CD4-positive, alpha-beta T cell (primary cell): Measurements from ENCODE around the gene PIP4K2A. TPM values are rescaled to one million over a fixed set of nuclear protein-coding genes. Genes with fewer than 3 reads are reported as not detected.

Experiments
- ATAC-seq: fragments of 200-7000 bp; cut with Tn5 transposase; one replicate; pipeline ENCODE4 v1.10.0; 2022; ENCODE audit warnings: mild to moderate bottlenecking; ENCODE audit not compliant: poor library complexity
- CTCF ChIA-PET: fragments of 350-600 bp; sonication (Branson Sonifier 250); formaldehyde crosslinking; loops from one replicate; lab custom pipeline; 2021; ENCODE audit warnings: antibody characterized with exemption, inconsistent platforms; lab: Charles Lee
- POLR2A ChIA-PET: fragments of 350-600 bp; sonication (Branson Sonifier 250); formaldehyde crosslinking; loops from one replicate; lab custom pipeline; 2021; ENCODE audit warnings: antibody characterized with exemption, inconsistent platforms; lab: Charles Lee
- DNase-seq, 14 experiments: peaks; one replicate each; pipeline ENCODE4 v3.0.0-alpha.2; 2013 to 2020; ENCODE audit warnings: mixed read lengths in 2 of 14
- H3K27ac ChIP-seq, 2 donors: one replicate each; pipeline versions ENCODE4 v1.5.1 to v1.7.0; 2013; ENCODE audit warnings: low read length in 2 of 2, low read depth in 1 of 2, mild to moderate bottlenecking in 1 of 2
- H3K27me3 ChIP-seq, 2 experiments: 1 replicate in 1 of 2; 2 replicates in 1 of 2; pipeline versions ENCODE4 v1.6.1 to v1.7.0; 2013; ENCODE audit warnings: low read length in 2 of 2, control low read depth in 1 of 2, mild to moderate bottlenecking in 1 of 2, moderate library complexity in 1 of 2; ENCODE audit not compliant: insufficient read depth in 2 of 2, control insufficient read depth in 1 of 2
- H3K36me3 ChIP-seq: one replicate; pipeline ENCODE4 v1.6.1; 2013; ENCODE audit warnings: low read length, control low read depth; ENCODE audit not compliant: insufficient read depth
- H3K4me1 ChIP-seq: one replicate; pipeline ENCODE4 v1.6.1; 2013; ENCODE audit warnings: low read length, control low read depth; ENCODE audit not compliant: insufficient read depth
- H3K4me3 ChIP-seq: one replicate; pipeline ENCODE4 v1.5.1; 2013; ENCODE audit warnings: mild to moderate bottlenecking, low read length, moderate library complexity
- H3K9me3 ChIP-seq, 2 experiments: 1 replicate in 1 of 2; 2 replicates in 1 of 2; pipeline versions ENCODE4 v1.6.1 to v1.7.0; 2013; ENCODE audit warnings: low read length in 2 of 2, mild to moderate bottlenecking in 2 of 2, control low read depth in 1 of 2, moderate library complexity in 1 of 2; ENCODE audit not compliant: control insufficient read depth in 1 of 2, insufficient read depth in 1 of 2
- H3K27ac Mint-ChIP-seq: one replicate; pipeline ENCODE4 v1.8.0; 2020; ENCODE audit warnings: mixed read lengths
- H3K27me3 Mint-ChIP-seq: one replicate; pipeline ENCODE4 v1.8.0; 2021; ENCODE audit warnings: mixed read lengths
- H3K36me3 Mint-ChIP-seq: one replicate; pipeline ENCODE4 v1.8.0; 2021; ENCODE audit warnings: low read depth, mixed read lengths
- H3K4me1 Mint-ChIP-seq: one replicate; pipeline ENCODE4 v1.8.0; 2021; ENCODE audit warnings: low read depth, mixed read lengths
- H3K4me3 Mint-ChIP-seq: one replicate; pipeline ENCODE4 v1.8.0; 2020; ENCODE audit warnings: mild to moderate bottlenecking, mixed read lengths
- H3K9me3 Mint-ChIP-seq: one replicate; pipeline ENCODE4 v1.8.0; 2020; ENCODE audit warnings: mixed read lengths
- intact Hi-C, 2 experiments: fragments of 100-400 bp; cut with DNase I in 1 of 2; cut with micrococcal nuclease in 1 of 2; formaldehyde crosslinking; loops; one replicate each; pipeline versions ENCODE4 v1.15.1 to v1.9.0; 2023 to 2025; cut with DNase I, micrococcal nuclease
- total RNA-seq, 174 experiments: library from RNA in 2 of 174; stranded (reverse) in 2 of 174; gene quantifications; one replicate each; pipeline ENCODE4 v1.2.3 and lab custom pipeline; 2021 to 2026
- TF ChIP-seq, protein P1 (sequence below): fragments of 200-600 bp; IDR thresholded peaks from one replicate; pipeline ENCODE4 v1.8.0; 2022; ENCODE audit warnings: antibody characterized with exemption, mild to moderate bottlenecking

The PIP4K2A gene
- total RNA-seq, 2 experiments from 2014 or later, result 75.4 to 87.2 TPM

DNA sequence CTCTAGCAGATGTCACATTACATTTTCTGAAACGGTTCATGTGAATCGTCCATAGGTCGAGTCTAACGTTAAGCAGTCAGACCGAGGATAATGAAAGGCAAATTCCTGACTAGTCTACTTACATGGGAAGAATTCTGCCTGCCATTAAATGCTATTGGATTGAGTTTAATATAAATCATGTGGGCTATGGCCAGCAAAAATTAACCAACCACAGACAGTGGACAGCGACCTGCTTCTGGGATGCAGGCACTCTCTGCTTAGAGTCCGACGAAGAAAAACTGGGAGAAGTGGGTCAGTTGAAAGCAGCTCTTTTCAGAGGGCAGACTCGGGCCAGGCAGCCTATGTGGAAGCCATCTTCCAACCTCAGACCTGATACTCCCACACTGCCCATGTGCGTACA lies 16.6 kb downstream of the PIP4K2A start:
- Histone ChIP-seq H3K27me3 (no peaks in the 10 kb centered on the region), H3K9me3 (no peaks in the 10 kb centered on the region), H3K4me3 (no peak overlapping the region), H3K4me1 (peaks cover 53% of the 10 kb centered on the region), H3K27ac (no peak overlapping the region), H3K36me3 (no peaks in the 10 kb centered on the region)
- TF ChIP-seq, protein P1, sequence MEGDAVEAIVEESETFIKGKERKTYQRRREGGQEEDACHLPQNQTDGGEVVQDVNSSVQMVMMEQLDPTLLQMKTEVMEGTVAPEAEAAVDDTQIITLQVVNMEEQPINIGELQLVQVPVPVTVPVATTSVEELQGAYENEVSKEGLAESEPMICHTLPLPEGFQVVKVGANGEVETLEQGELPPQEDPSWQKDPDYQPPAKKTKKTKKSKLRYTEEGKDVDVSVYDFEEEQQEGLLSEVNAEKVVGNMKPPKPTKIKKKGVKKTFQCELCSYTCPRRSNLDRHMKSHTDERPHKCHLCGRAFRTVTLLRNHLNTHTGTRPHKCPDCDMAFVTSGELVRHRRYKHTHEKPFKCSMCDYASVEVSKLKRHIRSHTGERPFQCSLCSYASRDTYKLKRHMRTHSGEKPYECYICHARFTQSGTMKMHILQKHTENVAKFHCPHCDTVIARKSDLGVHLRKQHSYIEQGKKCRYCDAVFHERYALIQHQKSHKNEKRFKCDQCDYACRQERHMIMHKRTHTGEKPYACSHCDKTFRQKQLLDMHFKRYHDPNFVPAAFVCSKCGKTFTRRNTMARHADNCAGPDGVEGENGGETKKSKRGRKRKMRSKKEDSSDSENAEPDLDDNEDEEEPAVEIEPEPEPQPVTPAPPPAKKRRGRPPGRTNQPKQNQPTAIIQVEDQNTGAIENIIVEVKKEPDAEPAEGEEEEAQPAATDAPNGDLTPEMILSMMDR, result no peak
- H3K9me3 Mint-ChIP-seq, result no peaks in the 10 kb centered on the region
- no peaks in the 10 kb centered on the region for H3K27me3 Mint-ChIP-seq
- POLR2A ChIA-PET, result interaction anchor here (1.0 to 1.6 kb wide), 2 partner anchors 24 to 79 kb away, joined by 3 to 5 read pairs; no protein-coding TSS in a partner anchor
- no peak for DNase-seq
- intact Hi-C loops, result loop anchor here (1.0 to 2.0 kb wide), 2 partner anchors 15 to 30 kb away; no protein-coding TSS in a partner anchor
- H3K27ac Mint-ChIP-seq, result peak overlapping the region; percentile 28
- no peak for ATAC-seq
- H3K36me3 Mint-ChIP-seq, result peaks cover 17% of the 10 kb centered on the region
- H3K4me3 Mint-ChIP-seq, result no peak overlapping the region
- H3K4me1 Mint-ChIP-seq, result peaks cover 90% of the 10 kb centered on the region
- CTCF ChIA-PET, result interaction anchor here (1.1 kb wide), 1 partner anchor 36 kb away, joined by 3 read pairs; no protein-coding TSS in a partner anchor

DNA sequence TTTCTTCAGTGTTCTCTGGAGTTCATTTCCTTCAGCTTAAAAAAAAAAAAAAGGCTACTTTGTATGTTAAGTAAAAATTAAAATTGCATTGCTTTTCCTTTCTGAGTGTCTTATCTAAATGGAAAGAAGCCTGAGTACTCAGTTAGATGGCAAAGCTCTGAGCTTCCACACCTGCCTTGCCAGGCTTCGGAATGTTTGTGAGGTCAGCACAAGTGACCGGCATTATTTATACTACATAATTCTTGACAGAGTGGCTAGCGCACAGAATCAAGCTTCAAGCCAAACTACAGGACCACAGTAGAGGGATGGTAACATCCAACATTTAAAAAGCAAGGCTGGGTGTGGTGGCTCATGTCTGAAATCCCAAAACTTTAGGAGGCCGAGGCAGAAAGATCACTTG lies 17.3 kb downstream of the PIP4K2A start:
- peaks cover 90% of the 10 kb centered on the region for H3K4me1 Mint-ChIP-seq
- Histone ChIP-seq H3K27ac (no peak overlapping the region), H3K36me3 (no peaks in the 10 kb centered on the region), H3K9me3 (no peaks in the 10 kb centered on the region), H3K4me3 (no peak overlapping the region), H3K27me3 (no peaks in the 10 kb centered on the region), H3K4me1 (peaks cover 54% of the 10 kb centered on the region)
- POLR2A ChIA-PET, result interaction anchor here (1.3 to 2.6 kb wide), 4 partner anchors 13 to 42 kb away, joined by 3 to 8 read pairs (median 5); no protein-coding TSS in a partner anchor
- no peak overlapping the region for H3K4me3 Mint-ChIP-seq
- H3K27me3 Mint-ChIP-seq, result no peaks in the 10 kb centered on the region
- ATAC-seq (no peak), DNase-seq (no peak)
- TF ChIP-seq, protein P1, result no peak
- CTCF ChIA-PET, result interaction anchor here (0.6 to 1.3 kb wide), 3 partner anchors 106 to 1147 kb away, joined by 3 read pairs; no protein-coding TSS in a partner anchor
- peak overlapping the region; percentile 70 for H3K27ac Mint-ChIP-seq
- intact Hi-C loops, result loop anchor here in 1 of 2 experiments (1.0 kb wide), 1 partner anchor 30 kb away; no protein-coding TSS in a partner anchor
- H3K36me3 Mint-ChIP-seq, result peaks cover 21% of the 10 kb centered on the region
- no peaks in the 10 kb centered on the region for H3K9me3 Mint-ChIP-seq

DNA sequence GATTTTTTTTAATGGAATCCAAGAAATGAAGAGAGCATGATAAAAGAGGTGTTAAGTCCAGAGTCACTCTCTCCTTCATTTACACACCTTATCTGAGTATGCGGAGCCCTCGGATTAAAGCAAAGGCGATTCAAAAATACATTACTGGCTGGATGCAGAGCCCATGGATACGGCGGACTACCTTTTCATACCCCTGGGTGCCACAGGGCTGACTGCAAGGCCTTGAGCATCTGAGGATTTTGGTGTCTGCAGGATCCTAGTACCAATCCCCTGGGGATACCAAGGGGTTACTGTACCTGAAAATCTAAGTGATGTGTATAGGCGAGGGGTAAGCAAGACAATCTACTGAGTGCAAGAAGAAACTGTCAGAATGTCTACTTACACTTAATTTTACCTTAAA lies 20.5 kb downstream of the PIP4K2A start:
- CTCF ChIA-PET, result interaction anchor here (1.3 to 1.5 kb wide), 2 partner anchors 10 to 38 kb away, joined by 4 to 5 read pairs; no protein-coding TSS in a partner anchor
- POLR2A ChIA-PET, result interaction anchor here (0.7 to 3.9 kb wide), 7 partner anchors 8 to 153 kb away, joined by 3 to 23 read pairs (median 4); no protein-coding TSS in a partner anchor
- no peak for DNase-seq

More for the DNA sequence above, 20.5 kb downstream of the PIP4K2A start:
- H3K27me3 Mint-ChIP-seq, result no peaks in the 10 kb centered on the region
- no peaks in the 10 kb centered on the region for H3K36me3 ChIP-seq
- H3K9me3 Mint-ChIP-seq, result no peaks in the 10 kb centered on the region
- H3K27me3 ChIP-seq, result no peaks in the 10 kb centered on the region
- TF ChIP-seq, protein P1, result no peak
- no peak overlapping the region for H3K4me3 ChIP-seq
- no peak for ATAC-seq
- intact Hi-C loops, result no loop called here
- peaks cover 90% of the 10 kb centered on the region for H3K4me1 Mint-ChIP-seq
- peaks cover 50% of the 10 kb centered on the region for H3K4me1 ChIP-seq
- H3K4me3 Mint-ChIP-seq, result peak overlapping the region; percentile 54
- no peaks in the 10 kb centered on the region for H3K9me3 ChIP-seq
- peak overlapping the region; percentile 99 for H3K27ac Mint-ChIP-seq
- peaks cover 20% of the 10 kb centered on the region for H3K36me3 Mint-ChIP-seq
- H3K27ac ChIP-seq, result peak overlapping the region; percentile 16
